ENCODE measurements around the gene ODAD2.

The ODAD2 gene

GRCh38 chr10:27833792-27834191 lies 165.1 kb downstream of the ODAD2 start:
- no peak for DNase-seq

- DNase-seq, result no peak
Observed at GRCh38 chr10:27832826-27833225, 166.1 kb downstream of the ODAD2 start.

- no peak for DNase-seq
Observed at GRCh38 chr10:27826369-27826768, 172.5 kb downstream of the ODAD2 start.

GRCh38 chr10:27822301-27822700 lies 176.6 kb downstream of the ODAD2 start:
- no peak for DNase-seq

GRCh38 chr10:27820637-27821036 lies 178.2 kb downstream of the ODAD2 start:
- no peak for DNase-seq

- DNase-seq, result no peak
Observed at GRCh38 chr10:27819781-27820531, 178.9 kb downstream of the ODAD2 start.

GRCh38 chr10:27816320-27816719 lies 182.6 kb downstream of the ODAD2 start:
- DNase-seq, result no peak

GRCh38 chr10:27815846-27816245 lies 183.0 kb downstream of the ODAD2 start:
- no peak for DNase-seq

- no peak for DNase-seq
Observed at GRCh38 chr10:27815261-27815660, 183.6 kb downstream of the ODAD2 start.

- DNase-seq, result no peak
Observed at GRCh38 chr10:27805180-27805579, 193.7 kb downstream of the ODAD2 start.

GRCh38 chr10:27804136-27804535 lies 194.7 kb downstream of the ODAD2 start:
- DNase-seq, result no peak

- DNase-seq, result no peak
Observed at GRCh38 chr10:27801171-27801785, 197.6 kb downstream of the ODAD2 start.

- DNase-seq, result no peak
Observed at GRCh38 chr10:27799046-27799445, 199.8 kb downstream of the ODAD2 start.

GRCh38 chr10:27794157-27794556 lies 204.7 kb downstream of the ODAD2 start:
- DNase-seq, result no peak

- no peak for DNase-seq
Observed at GRCh38 chr10:27792216-27792615, 206.7 kb downstream of the ODAD2 start.

- DNase-seq, result no peak
Observed at GRCh38 chr10:27784272-27784671, 214.6 kb downstream of the ODAD2 start.

GRCh38 chr10:27783660-27784059 lies 215.2 kb downstream of the ODAD2 start:
- DNase-seq, result peak; percentile 7 to 22

- DNase-seq, result no peak
Observed at GRCh38 chr10:27779462-27780015, 219.3 kb downstream of the ODAD2 start.

- DNase-seq, result no peak
Observed at GRCh38 chr10:27774831-27775230, 224.0 kb downstream of the ODAD2 start.

- DNase-seq, result no peak
Observed at GRCh38 chr10:27771231-27771630, 227.6 kb downstream of the ODAD2 start.

GRCh38 chr10:27770181-27770580 lies 228.7 kb downstream of the ODAD2 start:
- no peak for DNase-seq
